ENCODE measurements around the gene EIF2S3.

EIF2S3 gene

GRCh38 chrX:24054182-24055042 lies at the start of gene EIF2S3:
TSS of gene EIF2S3 (plus strand) at chrX:24054956. CDS start at chrX:24054969, 13 bp downstream.
- TF ChIP-seq CTCF (IDR thresholded peaks at IDR 0.05; ENCODE audit: insufficient read depth, missing control alignments): peak; percentile 39
- no peak for FAIRE-seq

GRCh38 chrX:24005028-24005427 lies 49.7 kb upstream of the EIF2S3 start:
- DNase-seq (ENCODE audit: insufficient read length, low spot score) (no peak), FAIRE-seq (no peak)
- TF ChIP-seq CTCF (IDR thresholded peaks at IDR 0.05; ENCODE audit: insufficient read depth, missing control alignments): no peak

More at GRCh38 chrX:24054182-24055042, at the start of gene EIF2S3:
- peak; percentile 35 for DNase-seq (ENCODE audit: insufficient read length, low spot score)

- no peak for TF ChIP-seq CTCF (IDR thresholded peaks at IDR 0.05; ENCODE audit: insufficient read depth, missing control alignments)
- DNase-seq (ENCODE audit: insufficient read length, low spot score) (no peak), FAIRE-seq (no peak)
Observed at GRCh38 chrX:24005867-24006266, 48.9 kb upstream of the EIF2S3 start.

- FAIRE-seq (no peak), DNase-seq (ENCODE audit: insufficient read length, low spot score) (no peak)
- TF ChIP-seq CTCF (IDR thresholded peaks at IDR 0.05; ENCODE audit: insufficient read depth, missing control alignments): no peak
Observed at GRCh38 chrX:24012266-24012665, 42.5 kb upstream of the EIF2S3 start.

- FAIRE-seq (no peak), DNase-seq (ENCODE audit: insufficient read length, low spot score) (no peak)
- TF ChIP-seq CTCF (IDR thresholded peaks at IDR 0.05; ENCODE audit: insufficient read depth, missing control alignments): no peak
Observed at GRCh38 chrX:24014388-24015018, 40.3 kb upstream of the EIF2S3 start.

GRCh38 chrX:24017674-24018073 lies 37.1 kb upstream of the EIF2S3 start:
- DNase-seq (ENCODE audit: insufficient read length, low spot score): no peak
- TF ChIP-seq CTCF (IDR thresholded peaks at IDR 0.05; ENCODE audit: insufficient read depth, missing control alignments): no peak
- no peak for FAIRE-seq

- DNase-seq (ENCODE audit: insufficient read length, low spot score) (no peak), FAIRE-seq (no peak)
- no peak for TF ChIP-seq CTCF (IDR thresholded peaks at IDR 0.05; ENCODE audit: insufficient read depth, missing control alignments)
Observed at GRCh38 chrX:24018809-24019208, 35.9 kb upstream of the EIF2S3 start.

Measured in D721Med (cell line).